Ovary (tissue), 3 donors: Measurements from ENCODE around the gene HCFC1R1.

Experiments
- POLR2A ChIP-seq: fragments of 450-650 bp; IDR thresholded peaks from one replicate; pipeline ENCODE4 v1.6.1; 2017; ENCODE audit warnings: antibody characterized with exemption, mild to moderate bottlenecking, moderate library complexity
- TF ChIP-seq, protein P1 (sequence below), 3 donors: fragments of 450-650 bp in 2 of 3; fragments of 200-600 bp in 1 of 3; IDR thresholded peaks; one replicate each; pipeline versions ENCODE4 v1.5.1 to v1.8.0; 2016 to 2022; ENCODE audit warnings: antibody characterized with exemption in 3 of 3, mild to moderate bottlenecking in 1 of 3
- donor health status: DM: no; HTN: no; CAD: no.

- TF ChIP-seq, protein P1, sequence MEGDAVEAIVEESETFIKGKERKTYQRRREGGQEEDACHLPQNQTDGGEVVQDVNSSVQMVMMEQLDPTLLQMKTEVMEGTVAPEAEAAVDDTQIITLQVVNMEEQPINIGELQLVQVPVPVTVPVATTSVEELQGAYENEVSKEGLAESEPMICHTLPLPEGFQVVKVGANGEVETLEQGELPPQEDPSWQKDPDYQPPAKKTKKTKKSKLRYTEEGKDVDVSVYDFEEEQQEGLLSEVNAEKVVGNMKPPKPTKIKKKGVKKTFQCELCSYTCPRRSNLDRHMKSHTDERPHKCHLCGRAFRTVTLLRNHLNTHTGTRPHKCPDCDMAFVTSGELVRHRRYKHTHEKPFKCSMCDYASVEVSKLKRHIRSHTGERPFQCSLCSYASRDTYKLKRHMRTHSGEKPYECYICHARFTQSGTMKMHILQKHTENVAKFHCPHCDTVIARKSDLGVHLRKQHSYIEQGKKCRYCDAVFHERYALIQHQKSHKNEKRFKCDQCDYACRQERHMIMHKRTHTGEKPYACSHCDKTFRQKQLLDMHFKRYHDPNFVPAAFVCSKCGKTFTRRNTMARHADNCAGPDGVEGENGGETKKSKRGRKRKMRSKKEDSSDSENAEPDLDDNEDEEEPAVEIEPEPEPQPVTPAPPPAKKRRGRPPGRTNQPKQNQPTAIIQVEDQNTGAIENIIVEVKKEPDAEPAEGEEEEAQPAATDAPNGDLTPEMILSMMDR (IDR thresholded peaks at IDR 0.05): no peak
- TF ChIP-seq POLR2A: no peak
These were observed 41.9 kb downstream of the HCFC1R1 start for GRCh38 chr16:2981899-2982250.
